PC-3 (cell line): Measurements from ENCODE around the gene RNF39. TPM values are rescaled to one million over a fixed set of nuclear protein-coding genes. Genes with fewer than 3 reads are reported as not detected.

Experiments used
- ATAC-seq: fragments of 200-7000 bp; cut with Tn5 transposase; 2 replicates; pipeline ENCODE4 v1.9.1; 2020; ENCODE audit warnings: mild to moderate bottlenecking, moderate library complexity
- BruUV-seq: library from RNA; stranded (reverse); fragments of 400-500 nt; replicated peaks from 2 replicates; lab custom pipeline; 2021; lab: Mats Ljungman, UMichigan
- CTCF ChIA-PET: fragments of 300-600 bp; sonication (Branson Sonifier 250); formaldehyde crosslinking; loops from one replicate; lab custom pipeline; 2022; ENCODE audit warnings: antibody characterized with exemption; lab: Charles Lee
- POLR2A ChIA-PET: fragments of 300-600 bp; sonication (Branson Sonifier 250); formaldehyde crosslinking; loops from one replicate; lab custom pipeline; 2022; ENCODE audit warnings: antibody characterized with exemption; ENCODE audit not compliant: unreplicated experiment; lab: Charles Lee
- DNase-seq: peaks from one replicate; pipeline ENCODE4 v3.0.0-alpha.2; 2015
- H2AFZ ChIP-seq: fragments of 300-600 bp; sonication (generic); 2 replicates; pipeline ENCODE4 v1.6.0; 2016; ENCODE audit warnings: antibody characterized with exemption, low read length
- H3F3A ChIP-seq: fragments of 300-600 bp; sonication (generic); one replicate; pipeline ENCODE4 v1.6.0; 2017; ENCODE audit warnings: antibody characterized with exemption, low read length, control low read depth, mild to moderate bottlenecking; ENCODE audit not compliant: unreplicated experiment
- H3K27ac ChIP-seq: fragments of 300-600 bp; sonication (generic); 2 replicates; pipeline ENCODE4 v1.5.1; 2016; ENCODE audit warnings: mild to moderate bottlenecking, low read length
- H3K27me3 ChIP-seq: fragments of 300-600 bp; sonication (generic); 2 replicates; pipeline ENCODE4 v1.6.1; 2016; ENCODE audit warnings: low read length, mixed read lengths
- H3K36me3 ChIP-seq: fragments of 300-600 bp; sonication (generic); 2 replicates; pipeline ENCODE4 v1.6.1; 2016; ENCODE audit warnings: low read depth, mixed run types, low read length, mixed read lengths
- H3K4me1 ChIP-seq: fragments of 300-600 bp; sonication (generic); 2 replicates; pipeline ENCODE4 v1.5.1; 2016; ENCODE audit warnings: low read length; ENCODE audit not compliant: insufficient read depth
- H3K4me2 ChIP-seq: fragments of 300-600 bp; sonication (generic); 2 replicates; pipeline ENCODE4 v1.6.0; 2016; ENCODE audit warnings: low read length
- H3K4me3 ChIP-seq: fragments of 300-600 bp; sonication (generic); 2 replicates; pipeline ENCODE4 v1.5.1; 2016; ENCODE audit warnings: mild to moderate bottlenecking, low read length, mixed read lengths
- H3K79me2 ChIP-seq: fragments of 300-600 bp; sonication (generic); 2 replicates; pipeline ENCODE4 v1.6.1; 2017; ENCODE audit warnings: low read length, mixed read lengths
- H3K9ac ChIP-seq: fragments of 300-600 bp; sonication (generic); 2 replicates; pipeline ENCODE4 v1.6.0; 2016; ENCODE audit warnings: mild to moderate bottlenecking, low read length
- H3K9me2 ChIP-seq: fragments of 300-600 bp; sonication (generic); replicated peaks from 2 replicates; pipeline ENCODE4 v1.6.1; 2016; ENCODE audit warnings: mixed run types, low read length, mixed read lengths
- H3K9me3 ChIP-seq: fragments of 300-600 bp; sonication (generic); 2 replicates; pipeline ENCODE4 v1.6.1; 2016; ENCODE audit warnings: low read length, mixed read lengths
- H4K20me1 ChIP-seq: fragments of 300-600 bp; sonication (generic); 2 replicates; pipeline ENCODE4 v1.6.1; 2016; ENCODE audit warnings: low read length, mixed read lengths
- EZH2 ChIP-seq: fragments of 300-600 bp; sonication (generic); IDR thresholded peaks from one replicate; pipeline ENCODE4 v1.6.1; 2017; ENCODE audit warnings: antibody characterized with exemption, mild to moderate bottlenecking, low read length; ENCODE audit not compliant: unreplicated experiment
- EZH2phosphoT487 ChIP-seq: fragments of 300-600 bp; sonication (generic); IDR thresholded peaks from 2 replicates; pipeline ENCODE4 v1.6.1; 2018; ENCODE audit warnings: mild to moderate bottlenecking, antibody characterized with exemption, low read length, borderline replicate concordance
- intact Hi-C: fragments of 100-400 bp; cut with micrococcal nuclease; formaldehyde crosslinking; loops from 2 replicates; pipeline ENCODE4 v1.9.0; 2023
- total RNA-seq: library from RNA; depleted of rRNA; stranded (reverse); fragments of >200 nt; gene quantifications from 2 replicates; pipeline ENCODE4 v1.2.3, GENCODE V29; 2014
- TF ChIP-seq, protein P1 (sequence below): fragments of 300-600 bp; sonication (generic); conservative IDR thresholded peaks from 2 replicates; pipeline ENCODE4 v1.5.1; 2017; ENCODE audit warnings: antibody characterized with exemption, low read depth, mild to moderate bottlenecking, low read length

Gene RNF39
- total RNA-seq, 1 experiment from 2014 or later: 2.0 TPM

DNA sequence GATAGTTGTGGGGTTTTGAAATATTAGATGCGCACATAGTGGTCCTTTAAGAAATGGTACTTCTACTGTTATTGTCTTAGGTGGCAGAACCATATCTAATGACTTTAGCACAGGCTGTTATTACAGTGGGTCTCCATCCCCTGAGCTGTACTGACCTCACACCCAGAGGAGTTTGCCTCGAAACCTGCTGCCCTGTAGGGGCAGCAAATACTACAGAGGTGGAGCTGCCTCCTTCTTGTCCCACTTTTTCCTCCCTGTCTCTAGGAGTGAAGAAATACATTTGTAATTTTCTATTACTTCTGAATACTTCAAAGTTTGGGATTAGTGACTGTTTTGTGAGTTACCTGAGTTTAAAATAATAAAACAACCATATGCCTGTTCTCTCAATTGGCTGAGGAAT lies 29.1 kb upstream of the RNF39 start:
- DNase-seq (peak; percentile 15), ATAC-seq (no peak)
- POLR2A ChIA-PET: no interaction called here
- H3K4me1 ChIP-seq: peaks cover 31% of the 10 kb centered on the region
- TF ChIP-seq, protein P1, sequence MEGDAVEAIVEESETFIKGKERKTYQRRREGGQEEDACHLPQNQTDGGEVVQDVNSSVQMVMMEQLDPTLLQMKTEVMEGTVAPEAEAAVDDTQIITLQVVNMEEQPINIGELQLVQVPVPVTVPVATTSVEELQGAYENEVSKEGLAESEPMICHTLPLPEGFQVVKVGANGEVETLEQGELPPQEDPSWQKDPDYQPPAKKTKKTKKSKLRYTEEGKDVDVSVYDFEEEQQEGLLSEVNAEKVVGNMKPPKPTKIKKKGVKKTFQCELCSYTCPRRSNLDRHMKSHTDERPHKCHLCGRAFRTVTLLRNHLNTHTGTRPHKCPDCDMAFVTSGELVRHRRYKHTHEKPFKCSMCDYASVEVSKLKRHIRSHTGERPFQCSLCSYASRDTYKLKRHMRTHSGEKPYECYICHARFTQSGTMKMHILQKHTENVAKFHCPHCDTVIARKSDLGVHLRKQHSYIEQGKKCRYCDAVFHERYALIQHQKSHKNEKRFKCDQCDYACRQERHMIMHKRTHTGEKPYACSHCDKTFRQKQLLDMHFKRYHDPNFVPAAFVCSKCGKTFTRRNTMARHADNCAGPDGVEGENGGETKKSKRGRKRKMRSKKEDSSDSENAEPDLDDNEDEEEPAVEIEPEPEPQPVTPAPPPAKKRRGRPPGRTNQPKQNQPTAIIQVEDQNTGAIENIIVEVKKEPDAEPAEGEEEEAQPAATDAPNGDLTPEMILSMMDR: peak; percentile 20; the same call in 1 of the 2 replicates
- no peak for TF ChIP-seq EZH2
- TF ChIP-seq EZH2phosphoT487: no peak
- H3K27ac ChIP-seq: no peak overlapping the region
- no peaks in the 10 kb centered on the region for H4K20me1 ChIP-seq
- no peaks in the 10 kb centered on the region for H3K79me2 ChIP-seq
- no peaks in the 10 kb centered on the region for H3K9me3 ChIP-seq
- H3K9ac ChIP-seq: no peak overlapping the region
- no peak overlapping the region for H3K4me3 ChIP-seq
- CTCF ChIA-PET: interaction anchor here (1.0 to 4.8 kb wide), 2 partner anchors 18 to 27 kb away, joined by 4 to 107 read pairs; no protein-coding TSS in a partner anchor
- intact Hi-C loops: no loop called here
- H3K36me3 ChIP-seq: no peaks in the 10 kb centered on the region
- no peaks in the 10 kb centered on the region for H3F3A ChIP-seq
- no peaks in the 10 kb centered on the region for H3K9me2 ChIP-seq
- no peaks in the 10 kb centered on the region for H3K27me3 ChIP-seq
- BruUV-seq: no TSS peak
- H3K4me2 ChIP-seq: no peak overlapping the region
- no peak overlapping the region for H2AFZ ChIP-seq

DNA sequence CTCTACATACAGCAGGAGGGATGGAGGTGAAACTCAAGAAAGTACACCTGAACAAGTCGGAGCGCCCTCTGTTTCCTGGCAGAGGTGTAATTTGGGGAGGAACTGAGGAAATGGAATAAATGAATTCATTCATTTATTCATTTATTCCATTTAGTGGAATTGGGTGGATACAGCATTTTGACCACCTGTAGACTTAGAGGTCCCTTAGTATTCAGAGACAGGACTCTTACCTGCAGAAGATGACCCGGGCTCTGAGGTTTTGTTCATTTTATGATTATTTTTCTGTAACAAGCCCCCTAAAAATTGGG lies 28.3 kb upstream of the RNF39 start:
- Histone ChIP-seq H3K36me3 (no peaks in the 10 kb centered on the region), H3K9me3 (no peaks in the 10 kb centered on the region), H3K4me2 (peak overlapping the region; percentile 90), H3F3A (no peaks in the 10 kb centered on the region), H2AFZ (peak overlapping the region; percentile 99), H3K4me3 (peak overlapping the region; percentile 75), H3K4me1 (peaks cover 31% of the 10 kb centered on the region), H3K9ac (no peak overlapping the region), H3K79me2 (no peaks in the 10 kb centered on the region), H3K27me3 (no peaks in the 10 kb centered on the region), H3K9me2 (no peaks in the 10 kb centered on the region), H3K27ac (no peak overlapping the region), H4K20me1 (no peaks in the 10 kb centered on the region)
- TF ChIP-seq EZH2phosphoT487: no peak
- ATAC-seq: no peak
- ChIA-PET CTCF (interaction anchor here (0.6 to 4.8 kb wide), 6 partner anchors 24 to 471 kb away, joined by 3 to 107 read pairs (median 3); partner anchors contain the start of gene TRIM26), POLR2A (interaction anchor here (0.5 kb wide), 1 partner anchor 19 kb away, joined by 4 read pairs; no protein-coding TSS in a partner anchor)
- no peak for DNase-seq
- BruUV-seq: no TSS peak
- intact Hi-C loops: loop anchor here (1.0 to 2.0 kb wide), 3 partner anchors 27 to 66 kb away; partner anchors contain the start of gene PPP1R11

DNA sequence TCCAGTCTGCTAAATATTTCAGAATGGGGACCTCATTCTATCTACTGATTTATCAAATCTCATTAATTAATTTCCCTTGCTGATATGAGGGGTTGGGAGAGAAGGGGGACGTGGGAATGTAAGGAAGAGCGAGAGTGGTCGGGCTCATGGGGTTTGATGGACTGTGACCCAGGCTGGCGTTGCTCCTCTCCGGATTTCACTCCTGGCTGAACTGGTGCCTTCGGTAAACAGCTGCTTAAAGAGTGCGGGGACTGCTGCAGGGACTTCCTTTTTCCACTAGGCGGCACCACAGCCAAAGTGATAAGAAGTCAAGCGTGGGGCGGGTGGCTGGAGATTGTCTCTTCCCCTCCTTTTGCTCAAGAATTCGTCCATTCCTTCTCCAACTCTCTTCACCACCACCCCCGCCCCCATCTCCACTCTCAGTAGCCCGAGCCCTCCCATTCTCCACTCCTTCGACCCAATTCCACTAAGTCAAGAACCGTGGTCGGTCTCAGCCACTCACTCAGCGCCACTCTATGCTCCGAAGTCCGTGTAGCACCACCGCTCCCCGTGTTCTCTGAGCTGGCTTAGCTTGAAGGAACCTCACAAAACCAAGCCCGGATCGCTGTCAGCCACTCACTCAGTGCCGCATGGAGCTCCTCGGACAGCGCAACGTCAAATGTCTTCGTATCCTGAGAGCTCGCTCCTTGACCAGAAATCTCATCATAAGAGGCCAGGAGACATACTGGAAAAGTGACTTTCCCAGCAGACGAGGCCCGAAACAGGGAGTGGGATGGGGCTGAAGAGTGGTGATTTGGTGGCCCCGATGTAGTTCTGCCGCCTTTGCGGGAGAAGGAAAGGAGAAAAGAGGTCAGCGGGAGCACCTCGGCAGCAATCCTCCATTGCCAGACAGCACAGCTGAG lies 27.7 kb upstream of the RNF39 start:
- Histone ChIP-seq H3K79me2 (no peaks in the 10 kb centered on the region), H3K4me3 (peak overlapping the region; percentile 75), H3K27me3 (no peaks in the 10 kb centered on the region), H3K9ac (peak overlapping the region; percentile 34), H2AFZ (peak overlapping the region; percentile 99), H3K4me2 (peak overlapping the region; percentile 90), H3K27ac (no peak overlapping the region), H3K36me3 (no peaks in the 10 kb centered on the region), H4K20me1 (no peaks in the 10 kb centered on the region), H3K9me3 (no peaks in the 10 kb centered on the region), H3K9me2 (no peaks in the 10 kb centered on the region), H3F3A (no peaks in the 10 kb centered on the region), H3K4me1 (peaks cover 31% of the 10 kb centered on the region)
- ATAC-seq (peak; percentile 55), DNase-seq (peak; percentile 94)
- intact Hi-C loops: loop anchor here (1.0 to 2.0 kb wide), 3 partner anchors 28 to 67 kb away; partner anchors contain the start of gene PPP1R11
- ChIA-PET CTCF (interaction anchor here (0.6 to 4.8 kb wide), 8 partner anchors 23 to 1401 kb away, joined by 3 to 107 read pairs (median 3); partner anchors contain the start of gene TRIM26), POLR2A (interaction anchor here (0.5 to 0.6 kb wide), 2 partner anchors 20 to 1534 kb away, joined by 3 to 4 read pairs; no protein-coding TSS in a partner anchor)
- TSS peak; percentile 21 for BruUV-seq
- TF ChIP-seq EZH2 (no peak), EZH2phosphoT487 (no peak)
- TF ChIP-seq, protein P1: peak; percentile 87
